22Rv1 (cell line): ENCODE data around the gene DENND5A.

Experiments used
- ZFX ChIP-seq: fragments of 450-650 bp; IDR thresholded peaks from 2 replicates; pipeline ENCODE4 v1.6.1; 2017; ENCODE audit warnings: antibody characterized with exemption, borderline replicate concordance
- TF ChIP-seq, protein P1 (sequence below): fragments of 450-650 bp; IDR thresholded peaks from 2 replicates; pipeline ENCODE4 v1.5.1; 2017; ENCODE audit warnings: mild to moderate bottlenecking

DNA sequence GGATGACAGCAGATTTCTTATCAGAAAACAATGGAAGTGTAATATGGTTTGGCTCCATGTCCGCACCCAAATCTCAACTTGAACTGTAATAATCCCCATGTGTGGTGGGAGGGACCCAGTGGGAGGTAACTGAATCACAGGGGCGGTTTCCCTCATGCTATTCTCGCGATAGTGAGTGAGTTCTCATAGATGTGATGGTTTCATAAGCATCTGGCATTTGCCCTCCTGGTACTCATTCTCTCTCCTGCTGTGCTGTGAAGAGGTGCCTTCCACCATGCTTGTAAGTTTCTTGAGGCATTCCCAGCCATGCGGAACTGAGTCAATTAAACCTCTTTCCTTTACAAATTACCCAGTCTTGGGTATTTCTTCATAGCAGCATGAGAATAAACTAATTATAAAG lies 92.8 kb downstream of the DENND5A start:
- TF ChIP-seq, protein P1, sequence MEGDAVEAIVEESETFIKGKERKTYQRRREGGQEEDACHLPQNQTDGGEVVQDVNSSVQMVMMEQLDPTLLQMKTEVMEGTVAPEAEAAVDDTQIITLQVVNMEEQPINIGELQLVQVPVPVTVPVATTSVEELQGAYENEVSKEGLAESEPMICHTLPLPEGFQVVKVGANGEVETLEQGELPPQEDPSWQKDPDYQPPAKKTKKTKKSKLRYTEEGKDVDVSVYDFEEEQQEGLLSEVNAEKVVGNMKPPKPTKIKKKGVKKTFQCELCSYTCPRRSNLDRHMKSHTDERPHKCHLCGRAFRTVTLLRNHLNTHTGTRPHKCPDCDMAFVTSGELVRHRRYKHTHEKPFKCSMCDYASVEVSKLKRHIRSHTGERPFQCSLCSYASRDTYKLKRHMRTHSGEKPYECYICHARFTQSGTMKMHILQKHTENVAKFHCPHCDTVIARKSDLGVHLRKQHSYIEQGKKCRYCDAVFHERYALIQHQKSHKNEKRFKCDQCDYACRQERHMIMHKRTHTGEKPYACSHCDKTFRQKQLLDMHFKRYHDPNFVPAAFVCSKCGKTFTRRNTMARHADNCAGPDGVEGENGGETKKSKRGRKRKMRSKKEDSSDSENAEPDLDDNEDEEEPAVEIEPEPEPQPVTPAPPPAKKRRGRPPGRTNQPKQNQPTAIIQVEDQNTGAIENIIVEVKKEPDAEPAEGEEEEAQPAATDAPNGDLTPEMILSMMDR: no peak
- TF ChIP-seq ZFX: no peak
